Measurements from ENCODE around the gene TFB2M. TPM values are rescaled to one million over a fixed set of nuclear protein-coding genes. Genes with fewer than 3 reads are reported as not detected.
"Not testable (repeated sequence)": the region's sequence is repeated elsewhere in the genome, so short reads cannot be mapped to it uniquely, and the experiment has no call there.

The TFB2M gene
- total RNA-seq, 1 donor from 2014 or later = 18.0 TPM

DNA sequence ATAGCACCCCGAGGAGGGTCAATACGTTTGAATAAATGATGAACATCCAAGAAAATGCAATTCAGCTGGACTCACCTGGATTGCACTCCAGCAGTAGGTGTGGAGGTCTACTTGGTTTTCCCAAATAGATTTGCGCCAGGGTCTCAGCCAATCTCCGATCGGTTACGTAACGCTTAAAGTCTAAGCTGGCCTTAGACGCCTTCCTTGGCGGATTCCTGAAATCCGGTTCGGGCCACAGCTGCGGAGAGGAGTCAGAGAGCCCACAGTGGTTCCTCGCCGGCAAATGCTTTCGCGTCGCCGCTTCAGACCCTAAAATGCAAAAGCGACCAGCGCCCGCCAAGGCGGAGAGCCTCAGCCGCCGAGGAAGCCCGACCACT, 322 bp downstream of the TFB2M start:
- DNase-seq (ENCODE audit: missing footprints) (no peak), ATAC-seq (no peak)
- intact Hi-C loops (cut with DNase I) = loop anchor here (2.0 kb wide), 4 partner anchors 31 to 133 kb away; no protein-coding TSS in a partner anchor

DNA sequence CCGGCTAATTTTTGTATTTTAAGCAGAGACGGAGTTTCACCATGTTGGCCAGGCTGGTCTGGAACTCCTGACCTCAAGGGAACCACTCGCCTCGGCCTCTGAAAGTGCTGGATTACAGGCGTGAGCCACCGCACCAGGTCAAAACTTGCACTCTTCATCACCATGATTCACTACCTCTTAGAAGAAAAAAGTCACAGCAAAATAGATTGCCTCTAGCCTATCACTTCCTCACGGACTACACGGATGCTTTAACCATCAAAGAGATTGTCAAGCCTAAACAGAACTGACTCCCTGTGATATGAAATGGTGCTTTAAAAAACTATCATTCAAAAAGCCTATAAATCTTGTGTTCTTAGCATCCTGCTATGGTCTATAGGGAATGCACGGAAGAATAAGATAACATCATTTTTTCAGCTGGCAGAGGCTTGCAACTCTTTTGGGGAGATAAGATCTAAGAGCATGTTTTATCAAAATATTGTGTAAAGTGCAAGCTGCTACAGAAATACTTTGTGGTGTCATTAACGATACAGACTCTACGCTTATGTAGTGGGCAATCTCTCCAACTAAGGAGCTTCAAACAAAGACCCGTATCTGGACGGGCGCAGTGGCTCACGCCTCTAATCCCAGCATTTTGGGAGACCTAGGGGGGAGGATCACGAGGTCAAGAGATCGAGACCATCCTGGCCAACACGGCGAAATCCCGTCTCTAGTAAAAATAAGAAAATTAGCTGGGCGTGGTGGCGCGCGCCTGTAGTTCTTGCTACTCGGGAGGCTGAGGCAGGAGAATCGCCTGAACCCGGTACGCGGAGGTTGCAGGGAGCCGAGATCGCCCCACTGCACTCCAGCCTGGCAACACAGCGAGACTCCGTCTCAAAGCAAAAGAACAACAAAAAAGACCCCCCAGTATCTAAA, 966 bp downstream of the TFB2M start:
- intact Hi-C loops (cut with DNase I) = no loop called here
- no peak for DNase-seq (ENCODE audit: missing footprints)
- no peak for ATAC-seq

DNA sequence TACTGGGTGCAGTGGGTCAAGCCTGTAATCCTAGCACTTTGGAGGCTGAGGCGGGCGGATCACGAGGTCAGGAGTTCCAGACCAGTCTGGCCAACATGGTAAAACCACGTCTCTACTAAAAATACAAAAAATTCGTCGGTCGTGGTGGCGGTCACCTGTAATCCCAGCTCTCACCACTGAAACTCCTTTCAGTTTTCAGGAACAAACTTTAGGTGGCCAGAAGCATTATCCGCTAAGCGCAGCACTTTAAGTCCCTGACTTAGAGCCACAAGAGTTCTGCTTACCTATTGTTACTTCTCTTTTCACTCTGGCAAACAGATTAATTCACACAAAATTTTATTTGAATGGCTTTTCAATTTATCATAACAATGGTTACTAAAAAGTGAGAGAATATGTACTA, 5.2 kb downstream of the TFB2M start:
- ATAC-seq; intact Hi-C loops (cut with DNase I): not testable (repeated sequence)

GRCh38 chr1:246559310-246559709, 6.8 kb downstream of the TFB2M start:
- intact Hi-C loops (cut with DNase I) = no loop called here
- no peak for ATAC-seq
- no peak for DNase-seq (ENCODE audit: missing footprints)

More for the DNA sequence above, 5.2 kb downstream of the TFB2M start:
- DNase-seq (ENCODE audit: missing footprints) = not testable (repeated sequence)

GRCh38 chr1:246558041-246558440, 8.0 kb downstream of the TFB2M start:
- DNase-seq (ENCODE audit: missing footprints) (no peak), ATAC-seq (no peak)
- intact Hi-C loops (cut with DNase I) = no loop called here

GRCh38 chr1:246554201-246554600, 11.9 kb downstream of the TFB2M start:
- DNase-seq (ENCODE audit: missing footprints) (no peak), ATAC-seq (no peak)
- intact Hi-C loops (cut with DNase I) = no loop called here

DNA sequence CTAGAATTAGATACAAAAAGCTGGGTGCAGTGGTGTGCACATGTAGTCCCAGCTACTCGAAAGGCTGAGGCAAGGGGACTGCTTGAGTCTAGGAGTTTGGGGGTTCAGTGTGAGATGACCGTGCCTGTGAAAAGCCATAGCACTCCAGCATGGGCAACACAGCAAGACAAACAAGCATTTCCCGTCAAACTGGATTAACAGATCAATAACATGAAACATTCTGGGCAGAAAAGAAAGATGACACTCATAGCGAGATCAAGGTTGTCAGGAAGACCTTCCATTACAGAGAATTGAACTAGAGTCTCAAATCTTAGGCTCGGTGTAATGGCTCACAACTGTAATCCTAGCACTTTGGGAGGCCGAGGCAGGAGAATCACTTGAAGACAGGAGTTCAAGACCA, 14.0 kb downstream of the TFB2M start:
- DNase-seq (ENCODE audit: missing footprints) (no peak), ATAC-seq (no peak)
- intact Hi-C loops (cut with DNase I) = no loop called here

DNA sequence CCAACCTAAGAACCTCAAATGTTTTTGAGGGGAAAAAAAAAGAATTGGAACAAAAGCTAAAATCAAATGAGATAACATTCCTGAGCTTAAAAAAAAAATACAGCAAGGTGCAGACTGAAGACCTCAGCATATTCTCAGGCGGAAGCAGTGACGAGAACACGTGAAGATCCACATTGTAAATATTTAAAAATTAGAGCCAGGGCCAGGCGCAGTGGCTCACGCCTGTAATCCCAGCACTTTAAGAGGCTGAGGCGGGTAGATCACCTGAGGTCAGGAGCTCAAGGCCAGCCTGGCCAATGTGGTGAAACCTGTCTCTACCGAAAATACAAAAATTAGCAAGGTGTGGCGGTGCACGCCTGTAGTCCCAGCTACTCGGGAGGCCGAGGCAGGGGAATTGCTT, 15.7 kb downstream of the TFB2M start:
- DNase-seq (ENCODE audit: missing footprints) (no peak), ATAC-seq (no peak)
- intact Hi-C loops (cut with DNase I) = no loop called here

- intact Hi-C loops (cut with DNase I) = no loop called here
- ATAC-seq (no peak), DNase-seq (ENCODE audit: missing footprints) (no peak)
Measured at GRCh38 chr1:246549665-246550064, 16.4 kb downstream of the TFB2M start.

DNA sequence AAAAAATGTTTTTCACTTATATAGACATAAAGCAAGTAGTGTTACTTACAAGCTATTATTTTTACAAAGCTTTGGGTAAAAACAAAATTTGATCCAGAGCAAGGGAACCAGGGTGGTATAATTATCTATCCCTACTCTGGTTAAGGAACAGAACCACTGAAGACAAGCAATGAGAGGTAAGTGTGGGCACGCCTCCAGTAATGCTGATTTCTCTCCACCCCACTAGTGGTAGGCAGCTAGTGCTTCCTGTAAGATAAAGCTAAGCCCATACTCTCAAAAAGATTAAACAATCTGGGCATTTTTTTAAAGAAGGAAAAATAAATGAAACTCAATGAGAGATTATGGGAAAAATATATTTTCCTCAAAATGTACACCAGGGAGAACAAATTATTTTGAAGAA, 22.1 kb downstream of the TFB2M start:
- DNase-seq (ENCODE audit: missing footprints) (no peak), ATAC-seq (no peak)
- intact Hi-C loops (cut with DNase I) = no loop called here

DNA sequence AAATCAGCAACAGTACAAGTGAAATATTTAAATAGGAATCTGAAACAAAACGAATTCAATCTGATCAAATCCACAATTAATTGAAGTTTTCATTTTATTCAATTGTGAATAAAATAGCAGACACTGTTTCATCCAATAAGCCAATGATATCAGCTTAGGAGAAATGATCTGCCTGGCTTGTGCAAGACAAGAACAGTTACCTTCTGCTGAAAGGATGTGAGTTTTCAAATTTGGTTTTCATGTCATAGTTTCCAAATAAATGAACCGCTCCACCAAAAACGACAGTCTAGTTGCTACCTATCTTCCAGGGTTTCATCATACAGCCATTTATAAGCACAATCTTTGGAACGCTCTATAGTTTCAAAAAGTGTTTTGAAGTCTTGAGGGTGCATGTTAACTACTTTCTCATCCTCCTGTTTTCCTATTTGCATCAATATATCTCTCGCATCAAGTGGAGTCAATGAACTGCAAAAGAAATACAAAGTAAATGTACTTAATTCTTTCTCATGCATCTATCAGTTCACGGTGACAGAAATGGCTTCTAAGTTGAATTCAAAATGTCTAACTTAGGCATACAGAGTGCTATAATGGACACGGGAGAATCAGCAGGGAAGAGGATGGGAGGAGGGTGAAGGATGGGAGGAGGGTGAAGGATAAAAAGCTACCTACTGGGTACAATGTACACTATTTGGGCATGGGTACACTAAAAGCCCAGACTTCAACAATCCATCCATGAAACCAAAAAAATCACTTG, 25.1 kb downstream of the TFB2M start:
- intact Hi-C loops (cut with DNase I) = no loop called here
- DNase-seq (ENCODE audit: missing footprints) (no peak), ATAC-seq (no peak)

DNA sequence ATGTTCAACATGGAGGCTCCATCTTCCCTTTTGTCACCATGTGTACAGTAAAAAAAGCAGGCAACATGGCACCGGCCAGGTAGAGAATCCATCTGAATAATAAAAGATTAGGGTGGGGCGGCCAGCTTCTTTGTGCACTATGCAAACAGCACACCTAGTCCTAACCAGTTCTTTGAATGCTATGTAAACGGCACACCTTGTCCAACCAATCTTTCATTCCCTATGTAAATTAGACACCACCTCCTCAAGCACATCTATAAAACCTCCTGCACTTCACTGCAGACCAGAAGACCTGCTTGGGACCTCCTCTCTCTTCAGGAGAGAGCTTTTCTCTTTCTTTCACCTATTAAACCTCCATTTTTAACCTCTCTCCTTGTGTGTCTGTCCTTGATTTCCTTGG, 28.2 kb downstream of the TFB2M start:
- DNase-seq (ENCODE audit: missing footprints) (no peak), ATAC-seq (no peak)
- intact Hi-C loops (cut with DNase I) = no loop called here

DNA sequence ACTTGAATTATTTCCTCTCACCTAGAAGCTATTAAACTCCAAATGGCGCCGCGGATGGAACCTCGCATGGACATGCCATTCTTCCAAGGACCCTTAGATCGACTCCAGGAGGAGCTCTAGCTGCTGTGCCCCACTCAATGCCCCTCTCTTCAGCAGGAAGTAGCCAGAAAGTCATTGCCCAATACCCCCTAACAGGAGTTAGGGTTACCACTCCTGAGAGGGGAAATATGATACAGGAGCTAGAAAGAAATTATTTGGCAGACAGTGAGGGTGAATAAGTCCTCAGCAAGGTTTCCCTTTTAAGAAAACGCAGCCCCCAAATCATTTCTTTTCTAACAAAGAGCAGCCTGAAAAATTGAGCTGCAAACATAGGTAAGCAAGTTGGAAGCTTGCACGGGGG, 28.6 kb downstream of the TFB2M start:
- no peak for DNase-seq (ENCODE audit: missing footprints)
- intact Hi-C loops (cut with DNase I) = no loop called here
- ATAC-seq = no peak

- intact Hi-C loops (cut with DNase I) = no loop called here
- no peak for ATAC-seq
- no peak for DNase-seq (ENCODE audit: missing footprints)
Measured at GRCh38 chr1:246534114-246534513, 31.9 kb downstream of the TFB2M start.

DNA sequence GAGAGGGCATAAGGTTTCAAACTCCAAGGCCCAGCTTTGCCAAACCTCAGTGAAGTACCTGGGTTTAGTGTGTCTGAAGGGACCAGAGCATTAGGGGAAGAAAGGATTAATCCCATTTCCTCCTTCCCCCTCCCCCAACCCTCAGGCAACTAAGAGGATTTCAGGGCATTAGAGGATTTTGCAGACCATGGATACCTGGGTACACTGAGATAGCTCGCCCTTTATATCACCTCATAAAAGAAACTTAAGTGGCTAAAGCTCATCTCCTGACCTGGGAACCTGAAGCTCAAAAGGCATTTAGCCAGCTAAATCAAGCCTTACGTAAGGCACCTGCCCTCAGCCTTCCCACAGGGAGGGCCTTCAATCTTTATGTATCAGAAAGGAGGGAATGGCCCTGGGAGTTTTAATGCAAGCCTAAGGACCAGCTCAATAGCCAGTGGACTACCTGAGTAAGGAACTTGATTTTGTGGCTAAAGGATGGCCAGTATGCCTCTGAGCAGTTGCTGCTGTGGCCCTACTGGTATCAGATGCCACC, 32.6 kb downstream of the TFB2M start:
- ATAC-seq = no peak
- DNase-seq (ENCODE audit: missing footprints) = no peak
- intact Hi-C loops (cut with DNase I) = no loop called here

- ATAC-seq (no peak), DNase-seq (ENCODE audit: missing footprints) (no peak)
Measured at GRCh38 chr1:246532519-246532918, 33.5 kb downstream of the TFB2M start.

GRCh38 chr1:246530482-246530881, 35.6 kb downstream of the TFB2M start:
- no peak for DNase-seq (ENCODE audit: missing footprints)
- intact Hi-C loops (cut with DNase I) = no loop called here
- ATAC-seq = no peak

More at GRCh38 chr1:246532519-246532918, 33.5 kb downstream of the TFB2M start:
- intact Hi-C loops (cut with DNase I) = no loop called here

- no peak for ATAC-seq
- intact Hi-C loops (cut with DNase I) = no loop called here
- no peak for DNase-seq (ENCODE audit: missing footprints)
Measured at GRCh38 chr1:246528933-246529731, 36.9 kb downstream of the TFB2M start.
